Renal cortex interstitium (tissue), 11 donors: ENCODE data around the gene NDUFS6. TPM values are rescaled to one million over a fixed set of nuclear protein-coding genes. Genes with fewer than 3 reads are reported as not detected.
"Not testable (repeated sequence)": the region's sequence is repeated elsewhere in the genome, so short reads cannot be mapped to it uniquely, and the experiment has no call there.

Source experiments
- DNase-seq, 11 donors: peaks; one replicate each; pipeline ENCODE4 v3.0.0-alpha.2; 2013; ENCODE audit warnings: low read depth in 9 of 11, low spot score in 4 of 11; ENCODE audit errors: extremely low read depth in 1 of 11
- polyA plus RNA-seq, 3 donors: library from polyadenylated mRNA; unstranded; fragments of 120-200 nt; gene quantifications; one replicate each; pipeline ENCODE4 v1.2.1, GENCODE V29; 2013; ENCODE audit not compliant: insufficient read length in 3 of 3

NDUFS6 gene
- polyA plus RNA-seq, 3 donors: 59.7 to 87.5 (median 67.3) TPM

- no peak for DNase-seq
Observed at GRCh38 chr5:1836176-1836890, 35.1 kb downstream of the NDUFS6 start.

GRCh38 chr5:1836891-1837880 lies 36.0 kb downstream of the NDUFS6 start:
- DNase-seq: no peak

- no peak for DNase-seq
Observed at GRCh38 chr5:1838013-1838412, 36.8 kb downstream of the NDUFS6 start.

GRCh38 chr5:1840071-1840547 lies 38.9 kb downstream of the NDUFS6 start:
- DNase-seq: no peak

GRCh38 chr5:1840741-1841521 lies 39.7 kb downstream of the NDUFS6 start:
- DNase-seq: peak in 4 of 11 donors; percentile 8 to 21 (median 10)

- DNase-seq: no peak
Observed at GRCh38 chr5:1842004-1842819, 41.0 kb downstream of the NDUFS6 start.

- not testable (repeated sequence) for DNase-seq
Observed at GRCh38 chr5:1843761-1844160, 42.6 kb downstream of the NDUFS6 start.

GRCh38 chr5:1844708-1845436 lies 43.7 kb downstream of the NDUFS6 start:
- no peak for DNase-seq

- no peak for DNase-seq
Observed at GRCh38 chr5:1845696-1846095, 44.5 kb downstream of the NDUFS6 start.

GRCh38 chr5:1846583-1846982 lies 45.4 kb downstream of the NDUFS6 start:
- no peak for DNase-seq

GRCh38 chr5:1847056-1847455 lies 45.8 kb downstream of the NDUFS6 start:
- DNase-seq: no peak

GRCh38 chr5:1847611-1848010 lies 46.4 kb downstream of the NDUFS6 start:
- DNase-seq: no peak

GRCh38 chr5:1850324-1851154 lies 49.3 kb downstream of the NDUFS6 start:
- no peak for DNase-seq

GRCh38 chr5:1851290-1851934 lies 50.2 kb downstream of the NDUFS6 start:
- no peak for DNase-seq

GRCh38 chr5:1852324-1852947 lies 51.2 kb downstream of the NDUFS6 start:
- no peak for DNase-seq

- no peak for DNase-seq
Observed at GRCh38 chr5:1853531-1853930, 52.3 kb downstream of the NDUFS6 start.
